NCI-H1417 treated with DMSO at 0.1 percent for 48 hours (cell line): ENCODE results near the gene TTC24.
"Not testable (repeated sequence)": the region's sequence is repeated elsewhere in the genome, so short reads cannot be mapped to it uniquely, and the experiment has no call there.

Source experiments
- DNase-seq: peaks from one replicate; lab custom pipeline; 2025; lab: John Stamatoyannopoulos, UW

Gene TTC24

GRCh38 chr1:156579472-156579871 is at the start of gene TTC24:
TSS of gene TTC24 (plus strand) at chr1:156579723. CDS start at chr1:156581365, 1,642 bp downstream.
- no peak for DNase-seq

GRCh38 chr1:156530006-156530405 is 49.5 kb upstream of the TTC24 start:
- no peak for DNase-seq

- DNase-seq: no peak
Measured at GRCh38 chr1:156532374-156532773, 47.1 kb upstream of the TTC24 start.

GRCh38 chr1:156533568-156534220 is 45.8 kb upstream of the TTC24 start:
- DNase-seq: no peak

GRCh38 chr1:156534424-156535060 is 45.0 kb upstream of the TTC24 start:
- no peak for DNase-seq

GRCh38 chr1:156537027-156537426 is 42.5 kb upstream of the TTC24 start:
- DNase-seq: no peak

GRCh38 chr1:156538711-156539440 is 40.6 kb upstream of the TTC24 start:
- no peak for DNase-seq

GRCh38 chr1:156539818-156540355 is 39.6 kb upstream of the TTC24 start:
- no peak for DNase-seq

- DNase-seq: no peak
Measured at GRCh38 chr1:156540955-156541354, 38.6 kb upstream of the TTC24 start.

GRCh38 chr1:156543066-156543465 is 36.5 kb upstream of the TTC24 start:
- DNase-seq: no peak

GRCh38 chr1:156544592-156545102 is 34.9 kb upstream of the TTC24 start:
- DNase-seq: no peak

- DNase-seq: no peak
Measured at GRCh38 chr1:156546267-156546666, 33.3 kb upstream of the TTC24 start.

GRCh38 chr1:156547434-156547833 is 32.1 kb upstream of the TTC24 start:
- no peak for DNase-seq

GRCh38 chr1:156547982-156548381 is 31.5 kb upstream of the TTC24 start:
- no peak for DNase-seq

GRCh38 chr1:156549390-156549789 is 30.1 kb upstream of the TTC24 start:
- DNase-seq: no peak

GRCh38 chr1:156549831-156550230 is 29.7 kb upstream of the TTC24 start:
- DNase-seq: no peak

- DNase-seq: no peak
Measured at GRCh38 chr1:156550346-156550745, 29.2 kb upstream of the TTC24 start.

GRCh38 chr1:156551066-156551643 is 28.4 kb upstream of the TTC24 start:
- DNase-seq: no peak

- DNase-seq: no peak
Measured at GRCh38 chr1:156551869-156552268, 27.7 kb upstream of the TTC24 start.

- DNase-seq: no peak
Measured at GRCh38 chr1:156552518-156552917, 27.0 kb upstream of the TTC24 start.

- not testable (repeated sequence) for DNase-seq
Measured at GRCh38 chr1:156552937-156553336, 26.6 kb upstream of the TTC24 start.

- no peak for DNase-seq
Measured at GRCh38 chr1:156553860-156554485, 25.6 kb upstream of the TTC24 start.
